ENCODE measurements around the gene C1QTNF3. TPM values are rescaled to one million over a fixed set of nuclear protein-coding genes. Genes with fewer than 3 reads are reported as not detected.

Gene C1QTNF3
- total RNA-seq, 4 donors from 2014 or later, result 4.8 to 32.8 (median 18.1) TPM

DNA sequence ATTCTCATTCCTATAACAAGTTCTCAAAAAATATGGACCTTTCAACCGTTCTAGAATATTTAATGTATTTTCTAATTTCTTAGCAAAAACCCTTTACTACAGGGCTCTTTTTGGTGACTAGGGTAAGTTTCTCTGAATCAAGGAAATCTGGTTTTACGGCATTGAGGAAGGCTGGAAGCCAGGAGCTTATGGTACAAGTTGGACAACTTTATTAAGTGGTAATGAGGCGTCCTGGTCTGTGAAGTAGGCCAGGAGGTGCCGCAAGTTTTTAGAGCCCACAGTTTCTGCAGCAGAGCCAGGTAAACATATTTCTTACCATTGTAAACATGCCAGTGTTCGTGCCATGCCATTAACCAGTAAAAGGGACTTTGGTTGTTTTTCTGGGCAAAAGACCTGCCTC is 14.6 kb upstream of the C1QTNF3 start:
- no peaks in the 10 kb centered on the region for H3K27me3 ChIP-seq
- peaks cover 0 to 9% (median 0%) of the 10 kb centered on the region in 4 donors for H3K36me3 ChIP-seq
- no peak overlapping the region for H3K27ac ChIP-seq (replicated peaks in 1 of 4)
- no peak for DNase-seq (ENCODE audit: extremely low spot score)
- H3K9me3 ChIP-seq, result no peaks in the 10 kb centered on the region
- WGBS, result 94% methylated on average over 5 of the region's 5 CpGs
- H3K4me3 ChIP-seq, result no peak overlapping the region
- TF ChIP-seq CTCF (IDR thresholded peaks at IDR 0.05), result no peak
- TF ChIP-seq EP300 (IDR thresholded peaks at IDR 0.05), result no peak
- TF ChIP-seq POLR2AphosphoS5 (IDR thresholded peaks at IDR 0.05), result no peak
- no peak for TF ChIP-seq POLR2A (IDR thresholded peaks at IDR 0.05; ENCODE audit: low read depth)
- intact Hi-C loops (cut with DNase I), result no loop called here
- peaks cover 0 to 8% (median 0%) of the 10 kb centered on the region in 4 donors for H3K4me1 ChIP-seq

DNA sequence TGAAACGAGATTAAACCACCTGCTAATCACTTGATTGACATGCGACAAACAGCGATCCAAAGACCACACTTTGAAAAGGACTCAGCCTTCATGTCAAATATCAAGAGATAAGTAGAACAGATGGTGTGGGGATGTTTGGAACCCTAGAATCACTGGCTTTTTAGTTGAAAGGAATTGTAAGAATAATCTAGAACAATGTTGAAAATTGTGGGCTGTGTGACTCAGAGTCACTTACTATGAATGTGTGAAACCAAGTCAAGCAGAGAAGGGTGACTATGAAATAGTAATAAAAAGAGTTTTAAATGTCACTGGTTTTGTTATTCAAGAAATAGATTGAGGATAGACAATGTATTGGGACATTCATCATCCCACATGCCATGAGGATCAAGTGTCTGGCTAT is 14.1 kb upstream of the C1QTNF3 start:
- no peaks in the 10 kb centered on the region for H3K27me3 ChIP-seq
- TF ChIP-seq CTCF (IDR thresholded peaks at IDR 0.05) (no peak), POLR2A (IDR thresholded peaks at IDR 0.05; ENCODE audit: low read depth) (no peak), EP300 (IDR thresholded peaks at IDR 0.05) (no peak), POLR2AphosphoS5 (IDR thresholded peaks at IDR 0.05) (no peak)
- DNase-seq (ENCODE audit: extremely low spot score), result no peak
- peaks cover 0 to 10% (median 0%) of the 10 kb centered on the region in 4 donors for H3K4me1 ChIP-seq
- H3K36me3 ChIP-seq, result peaks cover 0 to 9% (median 0%) of the 10 kb centered on the region in 4 donors
- H3K27ac ChIP-seq (replicated peaks in 1 of 4), result no peak overlapping the region
- WGBS, result 97% methylated on average over 3 of the region's 3 CpGs
- intact Hi-C loops (cut with DNase I), result no loop called here
- no peaks in the 10 kb centered on the region for H3K9me3 ChIP-seq
- H3K4me3 ChIP-seq, result no peak overlapping the region

- no peak for DNase-seq (ENCODE audit: extremely low spot score)
- TF ChIP-seq POLR2AphosphoS5 (IDR thresholded peaks at IDR 0.05), result no peak
- no peak for TF ChIP-seq CTCF (IDR thresholded peaks at IDR 0.05)
- TF ChIP-seq POLR2A (IDR thresholded peaks at IDR 0.05; ENCODE audit: low read depth), result no peak
- Histone ChIP-seq H3K4me1 (peaks cover 0 to 10% (median 0%) of the 10 kb centered on the region in 4 donors), H3K36me3 (peaks cover 0 to 15% (median 0%) of the 10 kb centered on the region in 4 donors), H3K4me3 (no peak overlapping the region), H3K27ac (replicated peaks in 1 of 4) (no peak overlapping the region), H3K27me3 (no peaks in the 10 kb centered on the region), H3K9me3 (no peaks in the 10 kb centered on the region)
- WGBS, result 52% methylated on average over 3 of the region's 3 CpGs
- intact Hi-C loops (cut with DNase I), result no loop called here
Observed at GRCh38 chr5:34055667-34056066, 12.7 kb upstream of the C1QTNF3 start.

- Histone ChIP-seq H3K9me3 (no peaks in the 10 kb centered on the region), H3K4me3 (no peak overlapping the region), H3K27ac (replicated peaks in 1 of 4) (no peak overlapping the region), H3K4me1 (peaks cover 0 to 10% (median 0%) of the 10 kb centered on the region in 4 donors), H3K36me3 (peaks cover 0 to 27% (median 0%) of the 10 kb centered on the region in 4 donors), H3K27me3 (no peaks in the 10 kb centered on the region)
- WGBS, result 75% methylated on average over 1 of the region's 1 CpG
- intact Hi-C loops (cut with DNase I), result no loop called here
- TF ChIP-seq POLR2AphosphoS5 (IDR thresholded peaks at IDR 0.05), result no peak
- no peak for TF ChIP-seq EP300 (IDR thresholded peaks at IDR 0.05)
- no peak for DNase-seq (ENCODE audit: extremely low spot score)
Observed at GRCh38 chr5:34054400-34054729, 11.4 kb upstream of the C1QTNF3 start.

DNA sequence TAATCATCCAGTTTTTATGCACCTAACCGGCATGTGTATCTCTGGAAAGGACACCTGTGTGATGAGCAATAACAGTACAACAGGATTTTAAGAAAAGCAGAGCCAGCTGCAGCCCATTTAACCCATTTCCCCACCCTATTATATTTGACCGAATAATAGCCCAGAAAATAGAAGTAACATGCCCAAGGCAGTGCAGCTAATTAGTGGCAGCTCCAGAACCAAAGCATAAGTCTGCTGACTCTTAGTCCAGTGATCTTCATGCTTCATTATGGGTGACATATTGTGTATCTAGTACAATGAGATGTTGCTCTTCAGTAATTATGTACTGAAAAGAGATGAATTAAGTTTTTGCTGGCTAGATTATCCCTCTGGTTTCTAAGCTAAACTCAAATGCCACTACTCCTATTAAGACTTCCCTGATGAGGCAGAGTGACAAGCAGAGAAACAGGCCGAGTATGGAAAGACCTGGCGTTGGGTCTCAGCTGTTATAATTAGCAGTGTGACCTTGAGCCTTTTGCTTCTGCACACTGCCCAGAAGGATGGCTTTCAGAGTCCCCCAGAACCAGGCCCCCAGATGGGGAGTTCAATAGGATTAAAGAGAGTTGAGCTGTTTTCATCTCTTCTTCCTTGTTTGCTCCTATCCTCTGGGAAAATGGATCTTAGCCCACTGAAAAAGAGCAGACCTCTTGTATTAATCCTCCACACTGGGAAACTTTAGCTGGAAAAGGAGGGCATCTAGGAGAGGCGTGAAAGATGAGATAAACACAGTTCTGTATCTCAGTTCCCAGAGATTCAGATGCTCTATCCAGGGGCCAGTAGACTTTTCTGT is 10.8 kb upstream of the C1QTNF3 start:
- Histone ChIP-seq H3K4me1 (peaks cover 0 to 10% (median 0%) of the 10 kb centered on the region in 4 donors), H3K27me3 (no peaks in the 10 kb centered on the region), H3K27ac (replicated peaks in 1 of 4) (no peak overlapping the region), H3K4me3 (no peak overlapping the region), H3K9me3 (no peaks in the 10 kb centered on the region), H3K36me3 (peaks cover 0 to 28% (median 0%) of the 10 kb centered on the region in 4 donors)
- no peak for TF ChIP-seq POLR2AphosphoS5 (IDR thresholded peaks at IDR 0.05)
- no peak for TF ChIP-seq POLR2A (IDR thresholded peaks at IDR 0.05; ENCODE audit: low read depth)
- TF ChIP-seq EP300 (IDR thresholded peaks at IDR 0.05), result no peak
- no peak for TF ChIP-seq CTCF (IDR thresholded peaks at IDR 0.05)
- 84% methylated on average over 5 of the region's 5 CpGs for WGBS
- DNase-seq (ENCODE audit: extremely low spot score), result no peak
- intact Hi-C loops (cut with DNase I), result no loop called here

Data from esophagus muscularis mucosa (tissue), 4 donors.